GM12864 (cell line): ENCODE data around the gene ZFAND3.

Experiments
- DNase-seq: peaks from one replicate; pipeline ENCODE4 v3.0.0-alpha.2; 2011; ENCODE audit warnings: low read depth
- H3K4me3 ChIP-seq: 2 replicates; pipeline ENCODE4 v1.5.1; 2011; ENCODE audit warnings: mild to moderate bottlenecking, low read depth, low read length, control low read depth
- TF ChIP-seq, protein P1 (sequence below): IDR thresholded peaks from 2 replicates; pipeline ENCODE4 v1.5.1; 2011; ENCODE audit warnings: low read depth, mild to moderate bottlenecking, moderate library complexity, low read length, control low read depth, inconsistent platforms; ENCODE audit errors: missing control alignments

The ZFAND3 gene

DNA sequence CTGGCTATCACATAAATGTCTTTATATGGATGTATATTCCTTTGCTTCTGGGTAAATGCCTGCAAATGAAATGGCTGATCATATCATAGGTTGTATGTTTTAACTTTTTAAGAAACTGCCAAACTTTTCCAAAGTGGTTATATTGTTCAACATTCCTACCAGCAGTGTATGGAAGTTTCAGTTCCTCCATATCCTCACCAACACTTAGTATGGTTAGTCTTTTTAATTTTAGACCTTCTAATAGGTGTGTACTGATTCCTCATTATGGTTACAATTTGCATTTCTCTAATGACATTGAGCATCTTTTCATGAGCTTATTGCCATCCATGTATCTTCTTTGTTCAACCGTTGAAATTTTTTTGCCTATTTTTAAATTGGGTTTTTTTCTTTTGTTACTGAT lies 155.4 kb downstream of the ZFAND3 start:
- H3K4me3 ChIP-seq, result no peak overlapping the region
- TF ChIP-seq, protein P1, sequence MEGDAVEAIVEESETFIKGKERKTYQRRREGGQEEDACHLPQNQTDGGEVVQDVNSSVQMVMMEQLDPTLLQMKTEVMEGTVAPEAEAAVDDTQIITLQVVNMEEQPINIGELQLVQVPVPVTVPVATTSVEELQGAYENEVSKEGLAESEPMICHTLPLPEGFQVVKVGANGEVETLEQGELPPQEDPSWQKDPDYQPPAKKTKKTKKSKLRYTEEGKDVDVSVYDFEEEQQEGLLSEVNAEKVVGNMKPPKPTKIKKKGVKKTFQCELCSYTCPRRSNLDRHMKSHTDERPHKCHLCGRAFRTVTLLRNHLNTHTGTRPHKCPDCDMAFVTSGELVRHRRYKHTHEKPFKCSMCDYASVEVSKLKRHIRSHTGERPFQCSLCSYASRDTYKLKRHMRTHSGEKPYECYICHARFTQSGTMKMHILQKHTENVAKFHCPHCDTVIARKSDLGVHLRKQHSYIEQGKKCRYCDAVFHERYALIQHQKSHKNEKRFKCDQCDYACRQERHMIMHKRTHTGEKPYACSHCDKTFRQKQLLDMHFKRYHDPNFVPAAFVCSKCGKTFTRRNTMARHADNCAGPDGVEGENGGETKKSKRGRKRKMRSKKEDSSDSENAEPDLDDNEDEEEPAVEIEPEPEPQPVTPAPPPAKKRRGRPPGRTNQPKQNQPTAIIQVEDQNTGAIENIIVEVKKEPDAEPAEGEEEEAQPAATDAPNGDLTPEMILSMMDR, result no peak
- DNase-seq, result no peak

DNA sequence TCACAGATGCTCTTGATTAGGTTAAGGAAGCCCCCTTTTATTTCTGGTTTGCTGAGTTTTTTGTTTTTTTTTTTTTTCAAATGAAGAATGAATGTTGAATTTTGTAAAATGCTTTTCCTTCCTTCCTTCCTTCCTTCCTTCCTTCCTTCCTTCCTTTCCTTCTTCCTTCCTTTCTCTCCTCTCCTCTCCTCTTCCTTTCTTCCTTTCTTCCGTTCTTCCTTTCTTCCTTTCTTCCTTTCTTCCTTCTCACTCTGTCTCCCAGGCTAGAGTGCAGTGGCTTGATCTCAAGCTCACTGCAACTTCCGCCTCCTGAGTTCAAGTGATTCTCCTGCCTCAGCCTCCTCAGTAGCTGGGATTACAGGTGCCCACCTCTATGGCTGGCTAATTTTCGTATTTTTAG lies 158.2 kb downstream of the ZFAND3 start:
- no peak for DNase-seq
- TF ChIP-seq, protein P1, result no peak
- no peak overlapping the region for H3K4me3 ChIP-seq

DNA sequence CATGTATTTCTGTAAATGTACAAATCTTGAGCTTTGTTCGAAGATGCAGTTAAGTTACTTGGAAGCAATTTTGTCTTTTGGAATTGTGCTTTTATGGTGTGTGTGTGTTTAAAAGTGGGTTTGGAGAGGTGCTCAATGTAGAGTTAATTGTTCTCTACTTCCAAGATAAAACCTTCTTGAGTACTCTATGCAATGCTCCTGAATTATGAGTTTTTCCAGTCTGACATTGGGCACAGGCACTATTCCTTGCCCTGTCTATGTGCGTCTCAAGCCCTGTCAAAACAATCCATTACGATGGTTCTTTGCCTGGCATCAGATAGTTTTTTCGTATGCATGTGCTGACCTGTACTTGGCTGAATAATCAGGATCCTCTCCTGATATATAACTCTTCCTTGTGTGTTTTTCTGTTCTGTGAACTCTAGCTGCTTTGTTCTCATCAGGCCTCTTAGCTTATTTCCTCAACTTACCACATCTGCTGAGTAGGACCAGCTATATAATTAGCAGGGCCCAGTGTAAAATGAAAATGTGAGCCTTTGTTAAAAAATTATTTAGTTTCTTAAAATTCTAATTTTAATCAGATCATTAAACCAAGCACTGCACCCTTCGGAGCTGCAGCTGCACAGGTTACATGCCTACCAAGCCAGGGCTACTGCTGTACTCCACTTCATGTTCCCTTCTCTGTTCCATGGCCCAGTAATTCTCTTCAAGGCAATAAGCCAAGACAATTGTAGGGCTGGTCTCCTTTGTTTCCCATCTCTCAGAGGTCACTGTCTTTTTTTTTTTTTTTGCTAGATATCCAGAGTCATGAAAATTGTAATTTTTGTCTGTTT lies 160.1 kb downstream of the ZFAND3 start:
- H3K4me3 ChIP-seq, result no peak overlapping the region
- DNase-seq, result no peak
- TF ChIP-seq, protein P1, result no peak

DNA sequence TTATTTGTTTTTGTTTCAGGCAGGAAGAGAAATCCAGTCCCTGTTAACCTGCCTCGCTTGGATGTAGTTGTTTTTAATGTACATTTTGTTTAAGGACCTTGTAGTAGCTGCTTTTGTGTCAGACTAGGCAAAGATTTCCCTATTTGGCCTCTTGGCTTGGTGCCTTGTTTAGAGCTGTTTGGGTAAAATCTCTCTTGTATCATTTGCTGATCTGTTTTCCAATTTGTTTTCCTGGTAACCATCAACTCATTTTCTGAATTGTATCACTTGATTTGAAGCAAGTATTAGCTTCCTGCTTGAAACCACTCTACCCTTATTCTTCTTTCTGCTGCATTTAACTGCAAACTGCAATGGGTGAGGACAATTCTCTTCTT lies 160.7 kb downstream of the ZFAND3 start:
- DNase-seq, result no peak
- TF ChIP-seq, protein P1, result no peak
- no peak overlapping the region for H3K4me3 ChIP-seq

DNA sequence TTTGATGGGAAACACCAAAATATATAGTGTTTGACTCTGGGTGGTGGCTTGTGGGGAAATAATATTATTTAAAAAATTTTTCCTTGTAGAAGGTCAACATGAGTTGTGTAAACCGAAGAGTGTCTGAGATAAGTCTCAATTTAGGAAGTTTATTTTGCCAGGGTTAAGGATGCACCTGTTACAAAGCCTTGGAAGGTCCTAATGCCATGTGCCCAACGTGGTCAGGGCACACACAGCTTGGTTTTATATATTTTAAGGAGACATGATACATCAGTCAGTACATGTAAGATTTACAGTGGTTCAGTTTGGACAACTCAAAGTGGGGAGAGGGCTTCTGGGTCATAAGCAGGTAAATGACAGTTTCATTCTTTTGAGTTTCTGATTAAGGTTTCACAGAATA lies 162.1 kb downstream of the ZFAND3 start:
- H3K4me3 ChIP-seq, result no peak overlapping the region
- no peak for DNase-seq
- TF ChIP-seq, protein P1, result no peak

DNA sequence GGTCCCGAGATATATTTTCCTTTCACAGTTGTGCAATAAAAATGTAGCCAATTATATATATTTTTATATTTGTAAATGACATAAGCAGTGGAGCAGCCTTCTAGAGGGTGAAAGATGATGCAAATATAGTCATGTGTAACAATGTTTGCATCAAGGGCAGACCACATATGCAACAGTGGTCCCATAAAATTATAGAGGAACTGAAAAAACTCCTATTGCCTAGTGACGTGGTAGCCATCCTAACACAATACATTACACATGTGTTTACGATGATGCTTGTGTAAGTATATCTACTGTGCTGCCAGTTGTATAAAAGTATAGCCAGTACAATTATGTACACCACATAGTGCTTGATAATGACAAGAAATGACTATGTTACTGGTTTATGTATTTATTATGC lies 162.8 kb downstream of the ZFAND3 start:
- no peak overlapping the region for H3K4me3 ChIP-seq
- TF ChIP-seq, protein P1, result no peak
- DNase-seq, result no peak
